Measurements from ENCODE around the gene FBXO39. TPM values are rescaled to one million over a fixed set of nuclear protein-coding genes. Genes with fewer than 3 reads are reported as not detected.
"Not testable (repeated sequence)": the region's sequence is repeated elsewhere in the genome, so short reads cannot be mapped to it uniquely, and the experiment has no call there.

The FBXO39 gene
- total RNA-seq, 1 experiment from 2014 or later = not detected

DNA sequence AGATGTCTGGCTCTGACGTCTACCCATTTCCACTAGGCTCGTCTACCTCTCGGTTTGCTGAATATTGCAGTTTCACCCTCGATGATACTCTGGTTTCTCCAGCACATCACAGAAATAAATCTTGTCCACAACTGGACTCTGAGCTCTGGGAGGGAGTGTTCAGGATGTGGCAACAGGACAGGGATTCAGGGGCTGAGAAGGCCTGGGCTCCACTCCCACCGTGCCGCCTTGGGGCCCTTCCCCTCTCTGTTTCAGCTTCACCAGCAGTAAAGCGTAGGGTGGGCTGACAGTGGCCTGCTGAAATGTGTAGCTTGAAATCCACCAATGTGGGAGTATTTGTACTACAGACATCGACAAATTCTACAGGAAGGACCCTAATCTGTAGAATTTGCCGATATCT, 35.5 kb downstream of the FBXO39 start:
- H3K9me2 ChIP-seq (ENCODE audit: insufficient read depth) = no peaks in the 10 kb centered on the region
- BruUV-seq (replicated peaks) = no TSS peak
- H3K36me3 ChIP-seq (ENCODE audit: low read depth) = no peaks in the 10 kb centered on the region
- no peak for TF ChIP-seq EZH2 (IDR thresholded peaks at IDR 0.05; ENCODE audit: low read depth)
- no peak for DNase-seq
- ChIA-PET CTCF (no interaction called here), POLR2A (ENCODE audit: unreplicated experiment) (no interaction called here)
- H3K4me3 ChIP-seq = no peak overlapping the region
- no peaks in the 10 kb centered on the region for H3F3A ChIP-seq (ENCODE audit: insufficient read depth, low read depth)
- H3K79me2 ChIP-seq (ENCODE audit: low read depth) = no peaks in the 10 kb centered on the region
- no peak overlapping the region for H3K27ac ChIP-seq
- no peaks in the 10 kb centered on the region for H3K27me3 ChIP-seq (ENCODE audit: insufficient read depth, low read depth)
- H2AFZ ChIP-seq = no peak overlapping the region
- no peaks in the 10 kb centered on the region for H4K20me1 ChIP-seq (ENCODE audit: insufficient read depth)
- H3K4me1 ChIP-seq (replicated peaks; ENCODE audit: insufficient read depth) = 0 out of 2 replicates have a peak, but pooled peaks cover 6% of the 10 kb centered on the region
- no peaks in the 10 kb centered on the region for H3K9me3 ChIP-seq (ENCODE audit: insufficient read depth, low read depth)
- intact Hi-C loops (cut with micrococcal nuclease; ENCODE audit: unreplicated experiment) = no loop called here
- no peak overlapping the region for H3K4me2 ChIP-seq

DNA sequence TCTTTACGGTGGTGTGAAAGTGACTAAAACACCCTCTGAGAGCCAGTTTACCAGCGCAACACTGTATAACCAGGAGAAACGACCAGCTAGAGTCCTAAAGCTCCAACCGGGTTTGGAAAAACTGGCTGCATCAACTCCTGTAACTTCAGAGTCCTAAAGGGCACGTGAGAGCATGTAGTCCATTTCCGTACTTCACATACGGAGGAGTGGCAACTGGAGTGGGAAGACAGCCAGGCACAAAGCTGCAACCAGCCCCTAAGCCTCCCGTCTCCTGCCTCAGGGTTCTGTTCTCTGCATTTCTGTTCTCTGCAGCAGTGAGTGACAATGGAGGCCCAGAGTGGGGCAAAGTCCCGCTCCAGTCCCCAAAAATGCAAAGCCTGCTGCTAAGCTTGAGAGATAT, 36.3 kb downstream of the FBXO39 start:
- Histone ChIP-seq H2AFZ (no peak overlapping the region), H3K4me2 (no peak overlapping the region), H3K4me1 (replicated peaks; ENCODE audit: insufficient read depth) (0 out of 2 replicates have a peak, but pooled peaks cover 6% of the 10 kb centered on the region), H3K27ac (no peak overlapping the region), H3K4me3 (no peak overlapping the region), H3K36me3 (ENCODE audit: low read depth) (no peaks in the 10 kb centered on the region), H3K27me3 (ENCODE audit: insufficient read depth, low read depth) (no peaks in the 10 kb centered on the region), H3K79me2 (ENCODE audit: low read depth) (no peaks in the 10 kb centered on the region), H4K20me1 (ENCODE audit: insufficient read depth) (no peaks in the 10 kb centered on the region), H3F3A (ENCODE audit: insufficient read depth, low read depth) (no peaks in the 10 kb centered on the region), H3K9me3 (ENCODE audit: insufficient read depth, low read depth) (no peaks in the 10 kb centered on the region), H3K9me2 (ENCODE audit: insufficient read depth) (no peaks in the 10 kb centered on the region)
- CTCF ChIA-PET = no interaction called here
- POLR2A ChIA-PET (ENCODE audit: unreplicated experiment) = no interaction called here
- TF ChIP-seq CTCF (conservative IDR thresholded peaks at IDR 0.05) (no peak), EZH2 (IDR thresholded peaks at IDR 0.05; ENCODE audit: low read depth) (no peak)
- no TSS peak for BruUV-seq (replicated peaks)
- intact Hi-C loops (cut with micrococcal nuclease; ENCODE audit: unreplicated experiment) = no loop called here
- DNase-seq = no peak

GRCh38 chr17:6815775-6816174, 39.8 kb downstream of the FBXO39 start:
- Histone ChIP-seq H2AFZ (no peak overlapping the region), H3K79me2 (ENCODE audit: low read depth) (no peaks in the 10 kb centered on the region), H3K36me3 (ENCODE audit: low read depth) (no peaks in the 10 kb centered on the region), H3K4me1 (replicated peaks; ENCODE audit: insufficient read depth) (no peaks in the 10 kb centered on the region), H3F3A (ENCODE audit: insufficient read depth, low read depth) (no peaks in the 10 kb centered on the region), H3K9me2 (ENCODE audit: insufficient read depth) (no peaks in the 10 kb centered on the region), H4K20me1 (ENCODE audit: insufficient read depth) (no peaks in the 10 kb centered on the region), H3K9me3 (ENCODE audit: insufficient read depth, low read depth) (no peaks in the 10 kb centered on the region), H3K4me2 (no peak overlapping the region), H3K27ac (no peak overlapping the region), H3K27me3 (ENCODE audit: insufficient read depth, low read depth) (no peaks in the 10 kb centered on the region), H3K4me3 (no peak overlapping the region)
- TF ChIP-seq CTCF (conservative IDR thresholded peaks at IDR 0.05) (no peak), EZH2 (IDR thresholded peaks at IDR 0.05; ENCODE audit: low read depth) (no peak)
- CTCF ChIA-PET = no interaction called here
- intact Hi-C loops (cut with micrococcal nuclease; ENCODE audit: unreplicated experiment) = no loop called here
- DNase-seq = no peak
- no TSS peak for BruUV-seq (replicated peaks)
- POLR2A ChIA-PET (ENCODE audit: unreplicated experiment) = no interaction called here

DNA sequence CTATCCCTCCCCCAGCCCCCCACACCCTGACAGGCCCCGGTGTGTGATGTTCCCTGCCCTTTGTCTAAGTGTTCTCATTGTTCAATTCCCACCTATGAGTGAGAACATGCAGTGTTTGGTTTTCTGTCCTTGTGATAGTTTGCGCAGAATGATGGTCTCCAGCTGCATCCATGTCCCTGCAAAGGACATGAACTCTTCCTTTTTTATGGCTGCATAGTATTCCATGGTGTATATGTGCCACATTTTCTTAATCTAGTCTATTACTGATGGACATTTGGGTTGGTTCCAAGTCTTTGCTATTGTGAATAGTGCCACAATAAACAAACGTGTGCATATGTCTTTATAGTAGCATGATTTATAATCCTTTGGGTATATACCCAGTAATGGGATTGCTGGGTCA, 40.4 kb downstream of the FBXO39 start:
- H3K9me3 ChIP-seq (ENCODE audit: insufficient read depth, low read depth); H3K4me1 ChIP-seq (replicated peaks; ENCODE audit: insufficient read depth); DNase-seq; CTCF ChIA-PET; H3F3A ChIP-seq (ENCODE audit: insufficient read depth, low read depth); H3K27me3 ChIP-seq (ENCODE audit: insufficient read depth, low read depth); H3K4me2 ChIP-seq; H4K20me1 ChIP-seq (ENCODE audit: insufficient read depth); H3K9me2 ChIP-seq (ENCODE audit: insufficient read depth); H3K4me3 ChIP-seq; BruUV-seq (replicated peaks); POLR2A ChIA-PET (ENCODE audit: unreplicated experiment); H3K36me3 ChIP-seq (ENCODE audit: low read depth); H3K79me2 ChIP-seq (ENCODE audit: low read depth); intact Hi-C loops (cut with micrococcal nuclease; ENCODE audit: unreplicated experiment); H3K27ac ChIP-seq; H2AFZ ChIP-seq: not testable (repeated sequence)
